Neural crest cell (in vitro differentiated cells): Measurements from ENCODE around the gene PSMD2. TPM values are rescaled to one million over a fixed set of nuclear protein-coding genes. Genes with fewer than 3 reads are reported as not detected.

ENCODE experiments used
- DNase-seq: peaks from one replicate; pipeline ENCODE4 v3.0.0; 2021; ENCODE audit warnings: low read depth, mixed read lengths, low spot score
- H3K27ac Mint-ChIP-seq: one replicate; pipeline ENCODE4 v1.8.0; 2021; ENCODE audit warnings: mild to moderate bottlenecking, mixed read lengths; ENCODE audit not compliant: unreplicated experiment
- H3K27me3 Mint-ChIP-seq: 2 replicates; pipeline ENCODE4 v1.8.0; 2021; ENCODE audit warnings: low read depth, mild to moderate bottlenecking, mixed read lengths
- H3K36me3 Mint-ChIP-seq: 2 replicates; pipeline ENCODE4 v1.8.0; 2021; ENCODE audit warnings: low read depth, mild to moderate bottlenecking, mixed read lengths
- H3K4me1 Mint-ChIP-seq: 2 replicates; pipeline ENCODE4 v1.8.0; 2021; ENCODE audit warnings: mixed read lengths
- H3K4me3 Mint-ChIP-seq: one replicate; pipeline ENCODE4 v1.8.0; 2021; ENCODE audit warnings: mild to moderate bottlenecking, mixed read lengths
- H3K9me3 Mint-ChIP-seq: 2 replicates; pipeline ENCODE4 v1.8.0; 2021; ENCODE audit warnings: mixed read lengths
- CTCF ChIP-seq: fragments of 200-600 bp; sonication (generic); conservative IDR thresholded peaks from 2 replicates; pipeline ENCODE4 v1.5.0; 2021; ENCODE audit warnings: antibody characterized with exemption, mild to moderate bottlenecking
- total RNA-seq: library from RNA; stranded (reverse); gene quantifications from 2 replicates; pipeline ENCODE4 v1.2.1, GENCODE V29; 2021

Gene PSMD2
- total RNA-seq, 1 donor from 2014 or later: 378 TPM

GRCh38 chr3:184334470-184335158 lies 35.6 kb downstream of the PSMD2 start:
- Mint-ChIP-seq H3K4me3 (peak overlapping the region; percentile 64), H3K36me3 (peaks cover 12% of the 10 kb centered on the region), H3K9me3 (no peaks in the 10 kb centered on the region), H3K27me3 (peaks cover 5% of the 10 kb centered on the region), H3K4me1 (peaks cover 32% of the 10 kb centered on the region), H3K27ac (no peak overlapping the region)
- no peak for DNase-seq
- TF ChIP-seq CTCF: no peak

- H3K27ac Mint-ChIP-seq: peak overlapping the region; percentile 94
- H3K4me3 Mint-ChIP-seq: peak overlapping the region; percentile 87
- H3K27me3 Mint-ChIP-seq: peaks cover 5% of the 10 kb centered on the region
- no peak for TF ChIP-seq CTCF
- peaks cover 32% of the 10 kb centered on the region for H3K4me1 Mint-ChIP-seq
- DNase-seq: no peak
- no peaks in the 10 kb centered on the region for H3K9me3 Mint-ChIP-seq
- H3K36me3 Mint-ChIP-seq: peaks cover 9% of the 10 kb centered on the region
Observed at GRCh38 chr3:184335291-184335660, 36.2 kb downstream of the PSMD2 start.

- Mint-ChIP-seq H3K4me1 (peaks cover 36% of the 10 kb centered on the region), H3K27ac (peak overlapping the region; percentile 94), H3K9me3 (no peaks in the 10 kb centered on the region), H3K36me3 (peaks cover 10% of the 10 kb centered on the region), H3K27me3 (peaks cover 5% of the 10 kb centered on the region), H3K4me3 (peak overlapping the region; percentile 92)
- TF ChIP-seq CTCF: no peak
- peak; percentile 82 for DNase-seq
Observed at GRCh38 chr3:184335661-184336546, 36.9 kb downstream of the PSMD2 start.

GRCh38 chr3:184336547-184337398 lies 37.7 kb downstream of the PSMD2 start:
- no peak for TF ChIP-seq CTCF
- no peak for DNase-seq

GRCh38 chr3:184337399-184337714 lies 38.3 kb downstream of the PSMD2 start, which contains the start of gene FAM131A:
TSS of gene FAM131A (plus strand) at chr3:184337600. CDS start at chr3:184337631, 31 bp downstream.
- no peak for DNase-seq
- peaks cover 5% of the 10 kb centered on the region for H3K27me3 Mint-ChIP-seq
- no peak for TF ChIP-seq CTCF
- peak within 1 kb of the TSS; percentile 81 for H3K27ac Mint-ChIP-seq
- peak within 1 kb of the TSS; percentile 92 for H3K4me3 Mint-ChIP-seq
- H3K9me3 Mint-ChIP-seq: no peaks in the 10 kb centered on the region
- peaks cover 4% of the 10 kb centered on the region for H3K36me3 Mint-ChIP-seq
- peaks cover 42% of the 10 kb centered on the region for H3K4me1 Mint-ChIP-seq

More at GRCh38 chr3:184336547-184337398, 37.7 kb downstream of the PSMD2 start:
- Mint-ChIP-seq H3K4me3 (peak overlapping the region; percentile 92), H3K27me3 (peaks cover 5% of the 10 kb centered on the region), H3K36me3 (peaks cover 7% of the 10 kb centered on the region), H3K27ac (peak overlapping the region; percentile 81), H3K4me1 (peaks cover 42% of the 10 kb centered on the region), H3K9me3 (no peaks in the 10 kb centered on the region)
